Psoas muscle (tissue), 8 donors: ENCODE results near the gene GRID1. TPM values are rescaled to one million over a fixed set of nuclear protein-coding genes. Genes with fewer than 3 reads are reported as not detected.

Source experiments
- ATAC-seq, 4 donors: fragments of 200-7000 bp; cut with Tn5 transposase; one replicate each; pipeline ENCODE4 v1.9.1; 2020; ENCODE audit warnings: moderate library complexity in 3 of 4, mild to moderate bottlenecking in 2 of 4
- DNase-seq, 2 donors: peaks; one replicate each; pipeline ENCODE4 v3.0.0-alpha.2; 2020
- H3K27ac ChIP-seq: fragments of 200-600 bp; one replicate; pipeline ENCODE4 v1.8.0; 2022
- H3K27me3 ChIP-seq, 3 donors: fragments of 200-600 bp in 1 of 3; one replicate each; pipeline versions ENCODE4 v1.6.1 to v1.8.0; 2013 to 2022; ENCODE audit warnings: low read length in 2 of 3, mild to moderate bottlenecking in 2 of 3, moderate library complexity in 1 of 3; ENCODE audit not compliant: insufficient read depth in 3 of 3
- H3K36me3 ChIP-seq, 2 donors: fragments of 200-600 bp in 1 of 2; one replicate each; pipeline versions ENCODE4 v1.6.1 to v1.8.0; 2013 to 2022; ENCODE audit warnings: low read depth in 1 of 2, mild to moderate bottlenecking in 1 of 2, moderate library complexity in 1 of 2; ENCODE audit not compliant: insufficient read depth in 1 of 2
- H3K4me1 ChIP-seq: fragments of 200-600 bp; one replicate; pipeline ENCODE4 v1.8.0; 2022
- H3K4me3 ChIP-seq: fragments of 200-600 bp; one replicate; pipeline ENCODE4 v1.8.0; 2022; ENCODE audit warnings: mild to moderate bottlenecking
- H3K9me3 ChIP-seq: fragments of 200-600 bp; one replicate; pipeline ENCODE4 v1.8.0; 2022
- WGBS, 3 donors: extraction: QIAGEN DNeasy Blood & Tissue Kit; methylation state at CpG; one replicate each; pipeline versions ENCODE4 v1.1.6 to v1.1.7; 2013; 5-methylcytosine and 5-hydroxymethylcytosine counted together
- intact Hi-C, 2 donors: fragments of 100-400 bp; cut with DNase I; formaldehyde crosslinking; loops; one replicate each; pipeline versions ENCODE4 v1.11.0 to v1.14.2; 2022
- polyA plus RNA-seq, 3 donors: library from polyadenylated mRNA; stranded (reverse); fragments of 200-250 nt; gene quantifications; one replicate each; pipeline ENCODE4 v1.2.3, GENCODE V29; 2013
- total RNA-seq, 4 donors: library from RNA; stranded (reverse); fragmentation: NEBNext Ultra II Directional in 2 of 4; extraction: Animal tissue kit (Norgen Biotek cat#: 25700) in 2 of 4; gene quantifications; one replicate each; pipeline versions ENCODE4 v1.2.1 to v1.2.4, GENCODE V29; 2021 to 2023
- TF ChIP-seq, protein P1 (sequence below): fragments of 200-600 bp; IDR thresholded peaks from one replicate; pipeline ENCODE4 v1.8.0; 2022; ENCODE audit warnings: antibody characterized with exemption
- donor health status: healthy with polysubstance abuse.
- donor health status: DM: no; HTN: no; CAD: no; lungs with moderate emphysema.
- donor health status: Bipolar disorder and iron deficiency.
- donor health status: healthy.
- donor health status: DM: yes; HTN: yes; CAD: no.
- donor health status: DM: no; HTN: no; CAD: no.
- donor health status: DM: no; HTN: no; CAD: no.
- donor health status: DM: yes; HTN: yes; CAD: no.

Gene GRID1
- total and polyA plus RNA-seq, 7 donors, result 0.17 to 0.56 (median 0.24) TPM

DNA sequence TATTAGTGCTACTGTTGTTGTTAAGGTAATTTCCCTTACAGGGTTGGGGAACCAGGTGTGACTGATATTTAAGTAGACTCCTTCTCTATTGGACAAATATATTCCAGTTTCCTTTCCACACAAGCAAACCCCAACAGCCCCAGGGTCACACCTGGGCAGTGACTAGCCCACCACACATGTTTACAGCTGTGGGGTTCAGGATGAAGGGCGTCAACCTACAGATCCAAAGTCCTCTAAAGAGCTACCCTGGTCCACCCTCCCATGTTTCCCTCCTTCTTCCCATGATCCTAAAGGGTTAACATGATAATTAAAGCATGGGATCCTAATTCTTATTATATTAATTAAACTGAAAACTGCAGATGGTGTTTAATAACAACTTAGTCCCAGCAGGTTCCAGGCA is 701.5 kb downstream of the GRID1 start:
- Histone ChIP-seq H3K4me3 (no peak overlapping the region), H3K36me3 (no peaks in the 10 kb centered on the region), H3K27ac (no peak overlapping the region), H3K4me1 (no peaks in the 10 kb centered on the region), H3K27me3 (peaks cover 0 to 4% (median 0%) of the 10 kb centered on the region in 3 donors), H3K9me3 (no peaks in the 10 kb centered on the region)
- TF ChIP-seq, protein P1, sequence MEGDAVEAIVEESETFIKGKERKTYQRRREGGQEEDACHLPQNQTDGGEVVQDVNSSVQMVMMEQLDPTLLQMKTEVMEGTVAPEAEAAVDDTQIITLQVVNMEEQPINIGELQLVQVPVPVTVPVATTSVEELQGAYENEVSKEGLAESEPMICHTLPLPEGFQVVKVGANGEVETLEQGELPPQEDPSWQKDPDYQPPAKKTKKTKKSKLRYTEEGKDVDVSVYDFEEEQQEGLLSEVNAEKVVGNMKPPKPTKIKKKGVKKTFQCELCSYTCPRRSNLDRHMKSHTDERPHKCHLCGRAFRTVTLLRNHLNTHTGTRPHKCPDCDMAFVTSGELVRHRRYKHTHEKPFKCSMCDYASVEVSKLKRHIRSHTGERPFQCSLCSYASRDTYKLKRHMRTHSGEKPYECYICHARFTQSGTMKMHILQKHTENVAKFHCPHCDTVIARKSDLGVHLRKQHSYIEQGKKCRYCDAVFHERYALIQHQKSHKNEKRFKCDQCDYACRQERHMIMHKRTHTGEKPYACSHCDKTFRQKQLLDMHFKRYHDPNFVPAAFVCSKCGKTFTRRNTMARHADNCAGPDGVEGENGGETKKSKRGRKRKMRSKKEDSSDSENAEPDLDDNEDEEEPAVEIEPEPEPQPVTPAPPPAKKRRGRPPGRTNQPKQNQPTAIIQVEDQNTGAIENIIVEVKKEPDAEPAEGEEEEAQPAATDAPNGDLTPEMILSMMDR, result no peak
- ATAC-seq (no peak), DNase-seq (no peak)
- intact Hi-C loops, result no loop called here
- 75 to 85% (median 82%) methylated on average over 1 of the region's 1 CpG for WGBS, 3 donors

DNA sequence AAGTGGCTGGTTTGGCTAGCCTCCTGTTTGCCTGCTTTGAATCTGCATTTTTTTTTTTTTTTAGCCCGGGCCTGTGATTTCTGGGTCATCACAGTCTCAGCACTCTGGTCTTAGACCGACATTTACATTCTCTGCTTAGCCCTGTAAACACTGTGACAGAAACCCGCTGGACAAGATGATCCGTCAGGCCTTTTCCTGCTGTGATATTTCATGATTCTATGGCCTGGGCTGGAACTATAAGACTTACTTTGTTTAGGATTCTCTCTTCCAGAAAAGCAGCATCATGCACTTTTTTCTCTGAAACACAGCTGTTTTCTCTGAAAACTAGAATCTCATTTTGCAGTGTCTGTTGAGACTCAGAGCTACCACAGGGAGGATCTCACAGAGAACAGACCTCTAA is 705.5 kb downstream of the GRID1 start:
- Histone ChIP-seq H3K4me3 (no peak overlapping the region), H3K36me3 (no peaks in the 10 kb centered on the region), H3K27me3 (no peaks in the 10 kb centered on the region), H3K27ac (no peak overlapping the region), H3K9me3 (no peaks in the 10 kb centered on the region), H3K4me1 (no peaks in the 10 kb centered on the region)
- 31 to 65% (median 34%) methylated on average over 4 of the region's 4 CpGs for WGBS, 3 donors
- DNase-seq, result no peak
- no peak for ATAC-seq
- TF ChIP-seq, protein P1, result no peak
- intact Hi-C loops, result no loop called here

DNA sequence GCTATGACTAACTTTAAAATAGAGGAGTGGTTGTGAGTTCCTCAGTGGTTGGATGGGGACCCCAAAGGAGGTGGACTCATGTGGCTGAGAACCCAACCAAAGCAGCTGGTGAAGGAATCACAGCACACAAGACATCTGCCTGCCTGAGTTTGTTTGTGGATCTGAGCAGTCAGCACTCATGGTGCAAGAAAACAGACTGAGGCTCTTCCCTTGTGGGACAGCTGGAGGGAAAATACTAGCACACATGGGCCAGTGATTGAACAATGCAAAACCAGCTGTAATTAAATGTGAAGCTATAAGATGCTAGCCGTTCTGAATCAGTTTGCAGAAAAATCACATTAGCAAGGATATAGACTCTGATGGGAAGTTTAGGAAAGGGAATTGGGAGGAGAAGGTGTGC is 707.3 kb downstream of the GRID1 start:
- ATAC-seq, result no peak

DNA sequence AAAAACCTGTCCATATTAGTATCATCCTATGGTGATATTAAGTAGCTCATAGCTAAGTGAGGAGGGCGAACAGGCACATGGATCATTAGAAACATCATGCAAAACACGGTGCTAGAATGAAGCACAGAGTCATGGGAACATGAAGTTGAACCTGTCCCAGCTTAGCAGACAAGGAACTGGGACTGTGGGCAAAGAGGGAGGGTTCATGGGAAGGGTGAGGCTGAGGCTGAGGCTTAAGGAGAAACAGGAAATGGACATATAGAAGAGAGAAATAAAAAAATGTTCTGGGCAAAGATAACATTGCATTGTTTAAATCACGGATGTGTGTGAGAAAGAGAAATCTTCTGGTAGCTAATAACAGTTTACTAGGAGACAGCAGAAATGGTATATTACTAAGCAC is 708.1 kb downstream of the GRID1 start:
- TF ChIP-seq, protein P1, result no peak
- no peak overlapping the region for H3K27ac ChIP-seq
- no peak for DNase-seq
- ATAC-seq, result no peak
- H3K9me3 ChIP-seq, result no peaks in the 10 kb centered on the region
- H3K36me3 ChIP-seq, result no peaks in the 10 kb centered on the region
- no peaks in the 10 kb centered on the region for H3K4me1 ChIP-seq
- no peak overlapping the region for H3K4me3 ChIP-seq
- intact Hi-C loops, result no loop called here
- WGBS, 3 donors, result 46 to 53% (median 49%) methylated on average over 3 of the region's 3 CpGs
- no peaks in the 10 kb centered on the region for H3K27me3 ChIP-seq

More for the DNA sequence above, 707.3 kb downstream of the GRID1 start:
- H3K27ac ChIP-seq, result no peak overlapping the region
- intact Hi-C loops, result no loop called here
- no peak for DNase-seq
- no peak overlapping the region for H3K4me3 ChIP-seq
- H3K36me3 ChIP-seq, result no peaks in the 10 kb centered on the region
- H3K4me1 ChIP-seq, result no peaks in the 10 kb centered on the region
- 35 to 54% (median 52%) methylated on average over 1 of the region's 1 CpG for WGBS, 3 donors
- H3K9me3 ChIP-seq, result no peaks in the 10 kb centered on the region
- TF ChIP-seq, protein P1, result no peak
- no peaks in the 10 kb centered on the region for H3K27me3 ChIP-seq

DNA sequence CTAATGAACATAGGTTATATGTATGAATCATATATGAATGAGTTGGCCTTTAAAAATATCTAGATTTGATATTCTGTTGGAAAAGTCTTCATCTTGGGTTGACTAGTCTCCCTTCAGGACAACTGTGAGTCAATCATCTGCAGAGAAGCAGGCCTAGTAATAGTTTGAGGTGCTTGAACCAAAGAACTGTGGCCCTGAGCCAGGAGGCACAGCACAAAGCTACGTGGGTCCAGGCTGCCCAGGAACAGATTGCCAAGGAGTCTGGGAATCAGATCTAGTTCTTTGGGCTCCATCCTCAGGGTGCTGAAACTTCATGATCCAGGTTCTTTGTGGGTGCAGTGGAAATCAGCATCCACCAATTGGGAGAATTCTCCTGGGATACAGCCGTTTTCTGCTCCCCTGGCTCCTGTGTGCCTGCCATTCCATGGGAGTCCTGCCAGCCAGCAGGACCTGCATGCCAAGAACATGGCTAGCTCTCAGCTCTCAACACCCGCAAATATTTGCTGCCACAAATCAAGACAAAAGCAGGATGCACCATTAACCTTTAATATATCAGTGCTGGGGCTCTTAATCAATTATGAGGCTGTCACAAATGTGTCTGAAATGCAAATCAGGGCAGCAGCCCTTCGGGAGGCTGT is 709.0 kb downstream of the GRID1 start:
- Histone ChIP-seq H3K36me3 (no peaks in the 10 kb centered on the region), H3K27me3 (no peaks in the 10 kb centered on the region), H3K9me3 (no peaks in the 10 kb centered on the region), H3K27ac (no peak overlapping the region), H3K4me3 (no peak overlapping the region), H3K4me1 (no peaks in the 10 kb centered on the region)
- TF ChIP-seq, protein P1, result no peak
- intact Hi-C loops, result no loop called here
- no peak for DNase-seq
- WGBS, 3 donors, result 21 to 39% (median 25%) methylated on average over 4 of the region's 4 CpGs
- ATAC-seq, result no peak
